Stimulated activated CD4-positive, alpha-beta T cell treated with anti-CD3 and anti-CD28 coated beads, Interleukin-4, amount 100 ng/mL, for 48 hours (primary cell): ENCODE data around the gene PIGT.
"Not testable (repeated sequence)": the region's sequence is repeated elsewhere in the genome, so short reads cannot be mapped to it uniquely, and the experiment has no call there.

Experiments
- DNase-seq, 2 donors: peaks; one replicate each; pipeline ENCODE4 v3.0.0-alpha.2; 2020; ENCODE audit warnings: low read depth in 2 of 2

The PIGT gene

DNA sequence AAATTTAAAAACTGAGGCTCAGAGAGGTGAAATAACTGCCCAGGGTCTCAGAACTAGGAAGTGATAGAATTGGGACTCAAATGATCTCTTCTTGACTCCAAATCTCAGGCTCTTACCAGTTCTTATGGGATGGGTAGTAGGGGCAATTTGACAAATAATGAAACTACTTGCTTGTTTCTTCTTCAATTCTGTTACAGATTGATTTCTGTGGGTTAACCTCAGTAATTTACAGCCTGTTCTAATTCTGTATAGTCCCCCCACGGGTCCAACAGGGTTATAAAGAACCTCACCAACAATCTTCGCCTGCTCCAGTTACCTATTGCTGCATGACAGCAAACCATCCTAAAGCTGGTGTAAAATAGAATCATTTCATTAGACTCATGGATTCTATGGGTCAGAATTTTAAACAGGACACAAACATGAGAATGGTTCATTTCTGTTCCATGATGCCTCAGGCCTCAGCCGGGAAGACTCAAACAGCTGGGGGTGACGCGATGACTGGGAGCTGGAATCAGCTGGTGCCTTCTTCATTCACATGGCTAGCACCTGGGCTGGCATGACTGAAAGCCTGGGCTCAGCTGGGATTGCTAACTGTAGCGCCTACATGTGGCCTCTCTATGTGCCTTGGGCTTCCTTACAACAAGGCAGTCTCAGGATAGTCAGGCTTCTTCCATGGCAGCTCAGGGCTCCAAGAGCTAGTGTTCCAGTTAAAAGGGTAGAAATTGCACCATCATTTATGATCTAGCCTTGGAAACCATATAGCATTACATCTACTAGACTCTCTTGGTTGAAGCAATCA, 47.0 kb downstream of the PIGT start:
- no peak for DNase-seq

DNA sequence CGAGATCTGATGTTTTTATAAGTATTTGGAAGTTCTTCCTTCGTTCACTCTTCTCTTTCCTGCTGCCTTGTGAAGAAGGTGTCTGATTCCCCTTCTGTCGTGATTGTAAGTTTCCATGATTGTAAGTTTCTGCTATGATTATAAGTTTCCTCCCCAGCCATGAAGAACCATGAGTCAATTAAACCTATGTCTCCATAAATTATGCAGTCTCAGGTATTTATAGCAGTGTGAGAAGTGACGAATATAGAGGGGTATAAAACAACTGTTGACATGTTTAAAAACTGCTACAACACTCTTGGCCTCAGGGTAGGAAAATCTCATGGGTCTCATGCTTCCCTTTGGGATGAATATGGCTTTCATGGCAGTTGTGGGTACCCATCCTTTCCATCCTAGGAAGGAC, 47.8 kb downstream of the PIGT start:
- no peak for DNase-seq

DNA sequence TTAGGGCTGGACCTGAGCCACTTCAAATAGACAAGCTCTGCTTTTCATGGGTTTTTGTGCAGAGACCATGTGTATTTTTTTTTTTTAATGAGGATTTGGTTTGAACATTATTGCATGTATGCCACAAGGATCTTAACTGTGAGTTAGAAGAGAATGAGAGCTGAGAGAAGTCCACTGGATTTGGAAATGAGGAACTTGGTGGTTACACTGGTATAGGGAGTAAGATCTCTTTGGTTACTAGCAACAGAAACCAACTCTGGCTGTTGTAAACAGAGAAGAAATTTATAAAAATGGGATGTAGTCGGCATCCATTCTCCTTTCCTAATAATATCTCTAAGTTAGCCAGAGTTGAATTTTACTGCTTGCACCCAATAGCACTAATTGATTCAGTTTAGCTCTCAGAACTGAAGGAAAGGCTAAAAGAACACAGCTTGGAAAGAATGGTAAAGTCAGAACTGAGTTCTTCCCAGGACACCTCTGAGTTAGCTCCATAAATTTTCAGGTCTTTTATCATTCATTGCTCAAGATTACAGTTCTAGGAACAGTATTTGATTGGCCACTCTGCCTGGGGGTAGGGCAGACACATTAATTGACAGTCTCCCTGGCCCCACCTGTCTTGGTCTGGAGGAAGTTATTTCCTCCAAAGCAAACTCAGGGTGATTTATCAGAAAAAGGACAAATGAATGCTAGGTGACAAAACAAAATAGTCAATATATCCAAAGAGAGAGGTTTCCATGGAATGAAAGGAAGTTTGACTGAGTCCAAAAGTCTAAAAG, 49.7 kb downstream of the PIGT start:
- DNase-seq = no peak

DNA sequence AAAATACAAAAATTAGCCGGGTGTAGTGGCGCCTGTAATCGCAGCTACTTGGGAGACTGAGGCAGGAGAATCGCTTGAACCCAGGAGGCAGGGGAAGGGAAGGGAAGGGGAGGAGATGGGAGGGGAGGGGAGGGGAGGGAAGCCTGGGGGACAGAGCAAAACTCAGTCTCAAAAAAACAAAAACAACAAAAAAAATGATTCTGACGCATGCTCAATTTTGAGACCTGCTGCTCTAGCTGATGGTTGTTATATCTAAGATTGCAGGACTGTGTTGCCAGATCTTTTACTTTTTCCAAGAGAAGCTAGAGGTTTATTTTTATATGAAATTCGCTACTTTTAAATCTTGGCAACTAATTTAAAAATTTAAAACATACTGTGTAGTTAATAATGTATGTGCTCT, 51.2 kb downstream of the PIGT start:
- DNase-seq = no peak

DNA sequence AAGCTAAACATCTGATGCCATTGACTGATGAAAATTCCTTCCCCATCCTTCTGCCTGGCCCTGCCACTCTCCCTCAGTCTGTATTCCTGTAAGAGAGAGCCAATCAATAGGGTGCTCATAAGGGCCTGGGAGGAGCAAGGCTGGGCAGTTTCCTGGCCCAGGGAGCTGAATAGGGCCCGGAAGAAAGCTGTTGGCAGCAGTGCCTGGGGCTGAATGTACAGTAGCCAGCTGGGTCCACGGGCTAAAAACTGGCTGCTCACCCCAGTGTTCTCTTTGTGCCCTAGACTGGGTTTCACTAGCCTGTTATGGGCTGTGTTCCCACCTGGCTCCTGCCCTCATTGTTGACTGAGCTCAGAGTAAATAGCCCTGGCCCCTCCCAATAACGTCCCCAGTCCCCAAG, 51.9 kb downstream of the PIGT start:
- DNase-seq = no peak

DNA sequence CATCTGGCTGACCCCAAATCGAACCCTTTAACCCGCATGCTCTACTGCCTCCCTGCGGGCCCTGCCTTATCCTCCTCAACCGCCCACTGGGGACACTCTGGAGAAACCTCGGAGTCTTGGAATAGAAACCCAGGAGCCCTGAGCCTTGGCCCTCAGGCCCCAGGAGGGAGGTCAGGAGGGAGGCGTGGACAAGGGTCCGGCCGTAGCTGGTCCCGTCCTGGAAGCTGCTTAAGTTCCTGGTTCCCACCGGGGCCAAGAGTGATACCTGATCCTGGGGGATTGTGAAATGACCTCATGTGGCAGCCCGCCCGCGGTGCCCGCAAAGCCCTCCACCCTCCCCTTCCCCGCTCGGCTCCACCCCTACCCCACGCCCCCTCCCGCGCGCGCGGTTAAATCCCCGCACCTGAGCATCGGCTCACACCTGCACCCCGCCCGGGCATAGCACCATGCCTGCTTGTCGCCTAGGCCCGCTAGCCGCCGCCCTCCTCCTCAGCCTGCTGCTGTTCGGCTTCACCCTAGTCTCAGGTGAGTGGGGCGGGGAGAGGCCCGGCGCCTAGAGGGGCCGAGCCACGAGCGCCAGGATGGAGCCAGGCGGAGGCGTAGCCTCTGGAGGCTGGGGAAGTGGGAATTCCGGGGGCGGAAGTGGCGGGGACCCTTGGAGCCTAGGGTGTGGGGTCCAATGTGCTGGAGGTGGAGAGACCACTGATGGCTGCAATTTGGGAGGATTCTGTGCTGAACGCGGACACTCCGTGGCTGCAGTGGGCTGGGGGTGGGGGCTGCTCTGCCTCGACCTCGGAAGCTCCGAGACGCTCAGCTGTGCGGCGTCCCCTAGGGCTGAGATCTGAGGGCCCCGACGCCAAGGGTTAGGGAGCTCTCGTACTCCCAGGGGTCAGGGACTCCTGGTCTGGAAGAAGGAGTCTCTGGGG, 53.7 kb downstream of the PIGT start, which contains the start of gene WFDC2:
WFDC2 (plus strand) TSS at position 418 of the 926 bp plus-strand sequence; CDS start at position 447, 29 bp downstream.
- DNase-seq = no peak

DNA sequence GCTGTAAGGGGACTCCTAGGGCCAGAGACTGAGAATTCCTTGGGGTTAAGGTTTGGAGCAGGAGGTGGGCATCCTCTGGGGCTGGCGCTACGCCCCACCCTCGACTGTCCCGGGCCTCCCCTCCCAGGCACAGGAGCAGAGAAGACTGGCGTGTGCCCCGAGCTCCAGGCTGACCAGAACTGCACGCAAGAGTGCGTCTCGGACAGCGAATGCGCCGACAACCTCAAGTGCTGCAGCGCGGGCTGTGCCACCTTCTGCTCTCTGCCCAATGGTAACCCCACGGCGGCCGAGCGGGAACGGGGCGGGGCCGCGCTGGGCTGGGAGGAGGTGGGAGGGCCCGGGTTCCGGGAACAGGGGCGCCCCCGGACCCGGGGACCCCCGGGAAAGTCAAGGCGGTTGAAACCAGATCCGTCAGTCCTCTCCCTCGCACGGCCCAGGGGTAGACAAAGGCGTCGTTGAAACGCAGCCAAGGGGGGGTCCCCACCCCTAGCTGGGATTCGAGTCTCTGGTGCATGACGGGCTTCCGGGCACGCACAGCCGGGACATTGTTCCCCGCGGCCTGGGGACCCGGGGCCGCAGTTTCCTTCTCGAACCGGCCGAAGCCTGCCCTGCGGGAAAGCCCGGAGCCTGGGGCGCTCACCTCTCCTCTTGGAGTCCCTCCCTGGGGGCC, 54.5 kb downstream of the PIGT start:
- peak in 1 of 2 donors; percentile 17 for DNase-seq

DNA sequence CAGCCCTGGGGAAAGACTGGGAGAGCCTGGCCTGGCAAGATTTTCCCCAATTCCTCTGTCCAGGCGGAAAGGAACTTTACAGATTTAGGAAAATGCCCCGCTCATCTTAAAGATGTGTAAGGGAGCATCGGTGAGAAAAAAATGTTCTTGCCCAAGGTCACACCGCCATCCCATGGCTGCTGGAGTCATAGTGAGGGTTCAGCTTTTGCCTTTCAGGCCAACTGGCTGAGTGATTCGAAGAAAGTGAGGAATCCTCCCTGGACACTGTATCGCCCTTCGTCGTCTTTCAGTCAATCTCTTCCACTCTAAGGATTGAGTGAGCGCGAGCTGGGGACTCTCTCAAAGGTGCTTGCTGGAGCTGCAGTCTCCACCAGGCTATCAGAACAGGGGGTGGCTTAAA, 55.0 kb downstream of the PIGT start:
- no peak for DNase-seq

DNA sequence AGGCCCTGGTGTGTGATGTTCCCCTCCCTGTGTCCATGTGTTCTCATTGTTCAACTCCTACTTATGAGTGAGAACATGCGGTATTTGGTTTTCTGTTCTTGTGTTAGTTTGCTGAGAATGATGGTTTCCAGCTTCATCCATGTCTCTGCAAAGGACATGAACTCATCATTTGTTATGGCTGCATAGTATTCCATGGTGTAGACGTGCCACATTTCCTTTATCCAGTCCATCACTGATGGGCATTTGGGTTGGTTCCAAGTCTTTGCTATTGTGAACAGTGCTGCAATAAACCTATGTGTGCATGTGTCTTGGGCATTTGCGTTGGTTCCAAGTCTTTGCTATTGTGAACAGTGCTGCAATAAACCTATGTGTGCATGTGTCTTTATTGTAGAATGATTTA, 56.3 kb downstream of the PIGT start:
- DNase-seq = not testable (repeated sequence)
